ENCODE results near the gene KCNK2.

Gene KCNK2

GRCh38 chr1:215219372-215219771, 136.8 kb downstream of the KCNK2 start:
- H3K4me1 ChIP-seq (ENCODE audit: insufficient read depth, low read length) = peaks cover 8% of the 10 kb centered on the region; the same call in 1 of the 2 replicates
- H3K9ac ChIP-seq (ENCODE audit: low read depth, low read length) = no peak overlapping the region
- no peaks in the 10 kb centered on the region for H3K36me3 ChIP-seq (ENCODE audit: insufficient read depth, low read length)
- no peaks in the 10 kb centered on the region for H3K9me3 ChIP-seq (ENCODE audit: control insufficient read depth, insufficient read depth, low read length)

GRCh38 chr1:215220346-215220745, 137.8 kb downstream of the KCNK2 start:
- Histone ChIP-seq H3K4me1 (ENCODE audit: insufficient read depth, low read length) (peaks cover 3% of the 10 kb centered on the region; the same call in 1 of the 2 replicates), H3K36me3 (ENCODE audit: insufficient read depth, low read length) (no peaks in the 10 kb centered on the region), H3K9me3 (ENCODE audit: control insufficient read depth, insufficient read depth, low read length) (no peaks in the 10 kb centered on the region), H3K9ac (ENCODE audit: low read depth, low read length) (no peak overlapping the region)

- no peak overlapping the region for H3K9ac ChIP-seq (ENCODE audit: low read depth, low read length)
- H3K36me3 ChIP-seq (ENCODE audit: insufficient read depth, low read length) = no peaks in the 10 kb centered on the region
- H3K9me3 ChIP-seq (ENCODE audit: control insufficient read depth, insufficient read depth, low read length) = no peaks in the 10 kb centered on the region
- no peaks in the 10 kb centered on the region for H3K4me1 ChIP-seq (ENCODE audit: insufficient read depth, low read length)
These were observed 144.2 kb downstream of the KCNK2 start for GRCh38 chr1:215226757-215227156.

- no peak overlapping the region for H3K9ac ChIP-seq (ENCODE audit: low read depth, low read length)
- H3K4me1 ChIP-seq (ENCODE audit: insufficient read depth, low read length) = no peaks in the 10 kb centered on the region
- no peaks in the 10 kb centered on the region for H3K9me3 ChIP-seq (ENCODE audit: control insufficient read depth, insufficient read depth, low read length)
- no peaks in the 10 kb centered on the region for H3K36me3 ChIP-seq (ENCODE audit: insufficient read depth, low read length)
These were observed 145.7 kb downstream of the KCNK2 start for GRCh38 chr1:215228193-215228592.

- Histone ChIP-seq H3K4me1 (ENCODE audit: insufficient read depth, low read length) (no peaks in the 10 kb centered on the region), H3K9ac (ENCODE audit: low read depth, low read length) (no peak overlapping the region), H3K36me3 (ENCODE audit: insufficient read depth, low read length) (no peaks in the 10 kb centered on the region), H3K9me3 (ENCODE audit: control insufficient read depth, insufficient read depth, low read length) (no peaks in the 10 kb centered on the region)
These were observed 158.9 kb downstream of the KCNK2 start for GRCh38 chr1:215241451-215241850.

GRCh38 chr1:215243345-215244054, 161.0 kb downstream of the KCNK2 start:
- H3K36me3 ChIP-seq (ENCODE audit: insufficient read depth, low read length) = no peaks in the 10 kb centered on the region
- H3K9me3 ChIP-seq (ENCODE audit: control insufficient read depth, insufficient read depth, low read length) = no peaks in the 10 kb centered on the region
- H3K4me1 ChIP-seq (ENCODE audit: insufficient read depth, low read length) = no peaks in the 10 kb centered on the region
- no peak overlapping the region for H3K9ac ChIP-seq (ENCODE audit: low read depth, low read length)

- H3K9ac ChIP-seq (ENCODE audit: low read depth, low read length) = no peak overlapping the region
- no peaks in the 10 kb centered on the region for H3K36me3 ChIP-seq (ENCODE audit: insufficient read depth, low read length)
- H3K4me1 ChIP-seq (ENCODE audit: insufficient read depth, low read length) = no peaks in the 10 kb centered on the region
- no peaks in the 10 kb centered on the region for H3K9me3 ChIP-seq (ENCODE audit: control insufficient read depth, insufficient read depth, low read length)
These were observed 168.4 kb downstream of the KCNK2 start for GRCh38 chr1:215250913-215251312.

- no peaks in the 10 kb centered on the region for H3K36me3 ChIP-seq (ENCODE audit: insufficient read depth, low read length)
- no peaks in the 10 kb centered on the region for H3K4me1 ChIP-seq (ENCODE audit: insufficient read depth, low read length)
- H3K9me3 ChIP-seq (ENCODE audit: control insufficient read depth, insufficient read depth, low read length) = no peaks in the 10 kb centered on the region
- no peak overlapping the region for H3K9ac ChIP-seq (ENCODE audit: low read depth, low read length)
These were observed 168.9 kb downstream of the KCNK2 start for GRCh38 chr1:215251428-215251827.

GRCh38 chr1:215252164-215252563, 169.6 kb downstream of the KCNK2 start:
- no peak overlapping the region for H3K9ac ChIP-seq (ENCODE audit: low read depth, low read length)
- H3K9me3 ChIP-seq (ENCODE audit: control insufficient read depth, insufficient read depth, low read length) = no peaks in the 10 kb centered on the region
- H3K4me1 ChIP-seq (ENCODE audit: insufficient read depth, low read length) = no peaks in the 10 kb centered on the region
- no peaks in the 10 kb centered on the region for H3K36me3 ChIP-seq (ENCODE audit: insufficient read depth, low read length)

- H3K9me3 ChIP-seq (ENCODE audit: control insufficient read depth, insufficient read depth, low read length) = no peaks in the 10 kb centered on the region
- no peaks in the 10 kb centered on the region for H3K4me1 ChIP-seq (ENCODE audit: insufficient read depth, low read length)
- H3K36me3 ChIP-seq (ENCODE audit: insufficient read depth, low read length) = no peaks in the 10 kb centered on the region
- H3K9ac ChIP-seq (ENCODE audit: low read depth, low read length) = no peak overlapping the region
These were observed 174.6 kb downstream of the KCNK2 start for GRCh38 chr1:215256936-215257679.

- H3K36me3 ChIP-seq (ENCODE audit: insufficient read depth, low read length) = no peaks in the 10 kb centered on the region
- H3K9ac ChIP-seq (ENCODE audit: low read depth, low read length) = no peak overlapping the region
- no peaks in the 10 kb centered on the region for H3K9me3 ChIP-seq (ENCODE audit: control insufficient read depth, insufficient read depth, low read length)
- H3K4me1 ChIP-seq (ENCODE audit: insufficient read depth, low read length) = no peaks in the 10 kb centered on the region
These were observed 178.2 kb downstream of the KCNK2 start for GRCh38 chr1:215260711-215261110.

- Histone ChIP-seq H3K9ac (ENCODE audit: low read depth, low read length) (no peak overlapping the region), H3K4me1 (ENCODE audit: insufficient read depth, low read length) (no peaks in the 10 kb centered on the region), H3K36me3 (ENCODE audit: insufficient read depth, low read length) (no peaks in the 10 kb centered on the region), H3K9me3 (ENCODE audit: control insufficient read depth, insufficient read depth, low read length) (no peaks in the 10 kb centered on the region)
These were observed 179.6 kb downstream of the KCNK2 start for GRCh38 chr1:215262106-215262505.

- Histone ChIP-seq H3K4me1 (ENCODE audit: insufficient read depth, low read length) (no peaks in the 10 kb centered on the region), H3K36me3 (ENCODE audit: insufficient read depth, low read length) (no peaks in the 10 kb centered on the region), H3K9me3 (ENCODE audit: control insufficient read depth, insufficient read depth, low read length) (no peaks in the 10 kb centered on the region), H3K9ac (ENCODE audit: low read depth, low read length) (no peak overlapping the region)
These were observed 181.1 kb downstream of the KCNK2 start for GRCh38 chr1:215263636-215264035.

GRCh38 chr1:215264649-215265048, 182.1 kb downstream of the KCNK2 start:
- H3K36me3 ChIP-seq (ENCODE audit: insufficient read depth, low read length) = no peaks in the 10 kb centered on the region
- no peaks in the 10 kb centered on the region for H3K9me3 ChIP-seq (ENCODE audit: control insufficient read depth, insufficient read depth, low read length)
- H3K4me1 ChIP-seq (ENCODE audit: insufficient read depth, low read length) = no peaks in the 10 kb centered on the region
- no peak overlapping the region for H3K9ac ChIP-seq (ENCODE audit: low read depth, low read length)

GRCh38 chr1:215267495-215267894, 185.0 kb downstream of the KCNK2 start:
- no peaks in the 10 kb centered on the region for H3K36me3 ChIP-seq (ENCODE audit: insufficient read depth, low read length)
- H3K4me1 ChIP-seq (ENCODE audit: insufficient read depth, low read length) = no peaks in the 10 kb centered on the region
- H3K9me3 ChIP-seq (ENCODE audit: control insufficient read depth, insufficient read depth, low read length) = no peaks in the 10 kb centered on the region
- no peak overlapping the region for H3K9ac ChIP-seq (ENCODE audit: low read depth, low read length)

Data from ES-I3 (cell line).